HepG2 (cell line): ENCODE measurements around the gene IKZF3. TPM values are rescaled to one million over a fixed set of nuclear protein-coding genes. Genes with fewer than 3 reads are reported as not detected.

ENCODE experiments used
- ARNT2 ChIP-seq: sonication (generic); formaldehyde crosslinking; IDR thresholded peaks from 2 replicates; pipeline ENCODE4 v1.8.0; 2022; ENCODE audit warnings: mild to moderate bottlenecking, low read depth, missing genetic modification reagents, moderate library complexity
- GATAD1 ChIP-seq: IDR thresholded peaks from 2 replicates; pipeline ENCODE4 v1.6.1; 2016; ENCODE audit warnings: missing genetic modification reagents, missing compliant biosample characterization
- GPN1 ChIP-seq: sonication (generic); formaldehyde crosslinking; IDR thresholded peaks from 2 replicates; pipeline ENCODE4 v1.5.1; 2020; ENCODE audit warnings: missing genetic modification reagents, borderline replicate concordance
- HHEX ChIP-seq: IDR thresholded peaks from 2 replicates; pipeline ENCODE4 v1.6.1; 2016; ENCODE audit warnings: control low read depth
- IKZF1 ChIP-seq: fragments of 450-650 bp; IDR thresholded peaks from 2 replicates; pipeline ENCODE4 v1.7.1; 2016
- MIER2 ChIP-seq: IDR thresholded peaks from 2 replicates; pipeline ENCODE4 v1.6.1; 2016; ENCODE audit warnings: missing biosample characterization, missing genetic modification reagents
- MTF2 ChIP-seq: sonication (generic); formaldehyde crosslinking; IDR thresholded peaks from 2 replicates; pipeline ENCODE4 v1.5.0; 2020; ENCODE audit warnings: missing genetic modification reagents, borderline replicate concordance
- NFE2 ChIP-seq: sonication (generic); formaldehyde crosslinking; IDR thresholded peaks from 2 replicates; pipeline ENCODE4 v1.4.0; 2020; ENCODE audit warnings: missing genetic modification reagents
- ZC3H13 ChIP-seq: sonication (generic); formaldehyde crosslinking; IDR thresholded peaks from 2 replicates; pipeline ENCODE4 v1.8.1; 2023; ENCODE audit warnings: mild to moderate bottlenecking, missing genetic modification reagents, moderate library complexity
- ZNF331 ChIP-seq: sonication (generic); formaldehyde crosslinking; IDR thresholded peaks from 2 replicates; pipeline ENCODE4 v1.4.0; 2020; ENCODE audit warnings: missing genetic modification reagents
- ZNF446 ChIP-seq: sonication (generic); formaldehyde crosslinking; IDR thresholded peaks from 2 replicates; pipeline ENCODE4 v1.5.0; 2020; ENCODE audit warnings: mild to moderate bottlenecking, missing genetic modification reagents
- ZNF550 ChIP-seq: sonication (generic); formaldehyde crosslinking; IDR thresholded peaks from 2 replicates; pipeline ENCODE4 v1.4.0; 2020; ENCODE audit warnings: mild to moderate bottlenecking, missing genetic modification reagents, borderline replicate concordance
- ZNF552 ChIP-seq: sonication (generic); formaldehyde crosslinking; IDR thresholded peaks from 2 replicates; pipeline ENCODE4 v1.9.0; 2022; ENCODE audit warnings: missing genetic modification reagents, mild to moderate bottlenecking, borderline replicate concordance
- ZNF652 ChIP-seq: IDR thresholded peaks from 2 replicates; pipeline ENCODE4 v1.6.1; 2016; ENCODE audit warnings: low read depth, borderline replicate concordance
- polyA plus RNA-seq, 8 experiments: library from polyadenylated mRNA; depleted of rRNA in 3 of 8; stranded (reverse) in 7 of 8; unstranded in 1 of 8; fragments of >200 nt; fragmentation: Illumina TruSeq in 4 of 8; extraction: Trizol in 4 of 8; gene quantifications; 2 replicates each; pipeline versions ENCODE4 v1.2.1 to v1.2.3, GENCODE V29; 2011 to 2016; ENCODE audit warnings: low read depth in 4 of 8, missing spikeins in 1 of 8, mixed read lengths in 1 of 8; ENCODE audit not compliant: insufficient read depth in 1 of 8
- total RNA-seq, 5 experiments: library from RNA; depleted of rRNA; stranded (reverse); fragments of >200 nt; fragmentation: Illumina TruSeq; extraction: Trizol; gene quantifications; 2 replicates each; pipeline ENCODE4 v1.2.3, GENCODE V29; 2016; ENCODE audit warnings: low read depth in 1 of 5
- TF ChIP-seq, protein P1 (sequence below): sonication (generic); formaldehyde crosslinking; IDR thresholded peaks from 2 replicates; pipeline ENCODE4 v1.5.0; 2020; ENCODE audit warnings: missing genetic modification reagents
- TF ChIP-seq, protein P2 (sequence below): sonication (generic); formaldehyde crosslinking; conservative IDR thresholded peaks from 2 replicates; pipeline ENCODE4 v1.4.0; 2020; ENCODE audit warnings: missing genetic modification reagents
- TF ChIP-seq, protein P3 (sequence below): sonication (generic); formaldehyde crosslinking; IDR thresholded peaks from 2 replicates; pipeline ENCODE4 v1.5.1; 2020; ENCODE audit warnings: mild to moderate bottlenecking, moderate library complexity, missing genetic modification reagents
- TF ChIP-seq, protein P4 (sequence below): IDR thresholded peaks from 2 replicates; pipeline ENCODE4 v1.6.1; 2012; ENCODE audit warnings: low read length, improper control_type of control experiment

IKZF3 gene
- total and polyA plus RNA-seq, 2 of the 13 experiments (the other 11 are each of a cell fraction or from before 2014, with no cell fraction given) = not detected

DNA sequence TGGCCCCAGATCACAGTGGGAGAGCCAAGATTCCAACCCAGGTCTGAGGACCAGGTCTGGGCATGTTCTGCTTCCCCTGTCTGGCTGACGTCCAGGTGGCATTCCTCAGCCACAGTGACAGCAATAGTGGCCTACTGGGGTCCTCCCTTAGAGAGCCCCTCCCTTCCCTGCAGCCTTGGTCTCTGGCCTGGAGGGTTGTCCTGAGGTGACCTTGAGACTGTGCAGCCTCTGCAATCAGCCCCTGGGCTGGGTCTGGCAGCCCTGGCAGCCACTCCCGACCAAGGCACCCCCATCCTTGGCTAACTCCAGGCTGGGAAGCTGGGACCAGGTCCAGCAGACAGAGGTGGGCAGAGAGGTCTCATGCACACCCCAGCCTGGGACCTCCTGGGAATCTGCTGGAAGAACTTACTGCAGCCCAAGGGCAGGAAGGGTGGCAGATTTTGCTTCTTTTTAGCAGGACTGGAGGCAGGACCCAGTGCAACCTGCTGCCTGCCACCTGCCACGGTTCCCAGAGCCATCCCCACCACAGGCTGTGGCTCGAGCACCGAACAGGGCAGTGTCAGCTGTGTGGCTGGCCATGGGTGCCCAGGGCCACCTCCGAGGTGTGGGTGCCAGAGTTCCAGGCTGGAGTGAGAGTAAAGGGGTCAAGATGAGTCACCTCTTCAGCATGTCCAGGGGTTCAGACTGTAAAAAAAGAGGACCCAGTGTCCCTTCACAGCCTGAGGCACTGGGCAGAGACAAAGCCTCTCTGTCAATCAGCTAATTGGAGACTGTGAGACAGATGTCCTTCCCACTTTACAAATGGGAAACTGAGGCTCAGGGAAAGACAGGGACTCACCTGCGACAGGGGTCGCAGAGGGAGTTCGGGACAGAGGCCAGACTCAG is 113.7 kb downstream of the IKZF3 start (continued):
- TF ChIP-seq, protein P1, sequence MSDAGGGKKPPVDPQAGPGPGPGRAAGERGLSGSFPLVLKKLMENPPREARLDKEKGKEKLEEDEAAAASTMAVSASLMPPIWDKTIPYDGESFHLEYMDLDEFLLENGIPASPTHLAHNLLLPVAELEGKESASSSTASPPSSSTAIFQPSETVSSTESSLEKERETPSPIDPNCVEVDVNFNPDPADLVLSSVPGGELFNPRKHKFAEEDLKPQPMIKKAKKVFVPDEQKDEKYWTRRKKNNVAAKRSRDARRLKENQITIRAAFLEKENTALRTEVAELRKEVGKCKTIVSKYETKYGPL (CRISPR knock-in tag) = no peak
- TF ChIP-seq IKZF1 = no peak
- no peak; the same call in 1 of the 2 replicates for TF ChIP-seq GATAD1 (CRISPR knock-in tag)
- TF ChIP-seq, protein P2, sequence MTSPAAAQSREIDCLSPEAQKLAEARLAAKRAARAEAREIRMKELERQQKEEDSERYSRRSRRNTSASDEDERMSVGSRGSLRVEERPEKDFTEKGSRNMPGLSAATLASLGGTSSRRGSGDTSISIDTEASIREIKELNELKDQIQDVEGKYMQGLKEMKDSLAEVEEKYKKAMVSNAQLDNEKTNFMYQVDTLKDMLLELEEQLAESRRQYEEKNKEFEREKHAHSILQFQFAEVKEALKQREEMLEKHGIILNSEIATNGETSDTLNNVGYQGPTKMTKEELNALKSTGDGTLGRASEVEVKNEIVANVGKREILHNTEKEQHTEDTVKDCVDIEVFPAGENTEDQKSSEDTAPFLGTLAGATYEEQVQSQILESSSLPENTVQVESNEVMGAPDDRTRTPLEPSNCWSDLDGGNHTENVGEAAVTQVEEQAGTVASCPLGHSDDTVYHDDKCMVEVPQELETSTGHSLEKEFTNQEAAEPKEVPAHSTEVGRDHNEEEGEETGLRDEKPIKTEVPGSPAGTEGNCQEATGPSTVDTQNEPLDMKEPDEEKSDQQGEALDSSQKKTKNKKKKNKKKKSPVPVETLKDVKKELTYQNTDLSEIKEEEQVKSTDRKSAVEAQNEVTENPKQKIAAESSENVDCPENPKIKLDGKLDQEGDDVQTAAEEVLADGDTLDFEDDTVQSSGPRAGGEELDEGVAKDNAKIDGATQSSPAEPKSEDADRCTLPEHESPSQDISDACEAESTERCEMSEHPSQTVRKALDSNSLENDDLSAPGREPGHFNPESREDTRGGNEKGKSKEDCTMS (CRISPR knock-in tag) = no peak
- TF ChIP-seq ZNF652 (CRISPR knock-in tag) = no peak
- no peak for TF ChIP-seq HHEX (CRISPR knock-in tag)
- TF ChIP-seq MIER2 = no peak
- TF ChIP-seq GPN1 (CRISPR knock-in tag) = no peak
- no peak for TF ChIP-seq NFE2 (CRISPR knock-in tag)
- TF ChIP-seq ZNF550 (CRISPR knock-in tag) = no peak
- TF ChIP-seq ARNT2 = no peak; the same call in 1 of the 2 replicates
- TF ChIP-seq ZNF331 (CRISPR knock-in tag) = 0 out of 2 replicates have a peak, but pooled peaks have one; percentile 32
- no peak for TF ChIP-seq MTF2
- TF ChIP-seq ZNF552 (CRISPR knock-in tag) = peak; percentile 68; the same call in 1 of the 2 replicates
- TF ChIP-seq ZNF446 (CRISPR knock-in tag) = no peak
- no peak for TF ChIP-seq ZC3H13 (CRISPR knock-in tag)
- TF ChIP-seq, protein P3, sequence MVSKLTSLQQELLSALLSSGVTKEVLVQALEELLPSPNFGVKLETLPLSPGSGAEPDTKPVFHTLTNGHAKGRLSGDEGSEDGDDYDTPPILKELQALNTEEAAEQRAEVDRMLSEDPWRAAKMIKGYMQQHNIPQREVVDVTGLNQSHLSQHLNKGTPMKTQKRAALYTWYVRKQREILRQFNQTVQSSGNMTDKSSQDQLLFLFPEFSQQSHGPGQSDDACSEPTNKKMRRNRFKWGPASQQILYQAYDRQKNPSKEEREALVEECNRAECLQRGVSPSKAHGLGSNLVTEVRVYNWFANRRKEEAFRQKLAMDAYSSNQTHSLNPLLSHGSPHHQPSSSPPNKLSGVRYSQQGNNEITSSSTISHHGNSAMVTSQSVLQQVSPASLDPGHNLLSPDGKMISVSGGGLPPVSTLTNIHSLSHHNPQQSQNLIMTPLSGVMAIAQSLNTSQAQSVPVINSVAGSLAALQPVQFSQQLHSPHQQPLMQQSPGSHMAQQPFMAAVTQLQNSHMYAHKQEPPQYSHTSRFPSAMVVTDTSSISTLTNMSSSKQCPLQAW (CRISPR knock-in tag) = peak; percentile 94
- TF ChIP-seq, protein P4, sequence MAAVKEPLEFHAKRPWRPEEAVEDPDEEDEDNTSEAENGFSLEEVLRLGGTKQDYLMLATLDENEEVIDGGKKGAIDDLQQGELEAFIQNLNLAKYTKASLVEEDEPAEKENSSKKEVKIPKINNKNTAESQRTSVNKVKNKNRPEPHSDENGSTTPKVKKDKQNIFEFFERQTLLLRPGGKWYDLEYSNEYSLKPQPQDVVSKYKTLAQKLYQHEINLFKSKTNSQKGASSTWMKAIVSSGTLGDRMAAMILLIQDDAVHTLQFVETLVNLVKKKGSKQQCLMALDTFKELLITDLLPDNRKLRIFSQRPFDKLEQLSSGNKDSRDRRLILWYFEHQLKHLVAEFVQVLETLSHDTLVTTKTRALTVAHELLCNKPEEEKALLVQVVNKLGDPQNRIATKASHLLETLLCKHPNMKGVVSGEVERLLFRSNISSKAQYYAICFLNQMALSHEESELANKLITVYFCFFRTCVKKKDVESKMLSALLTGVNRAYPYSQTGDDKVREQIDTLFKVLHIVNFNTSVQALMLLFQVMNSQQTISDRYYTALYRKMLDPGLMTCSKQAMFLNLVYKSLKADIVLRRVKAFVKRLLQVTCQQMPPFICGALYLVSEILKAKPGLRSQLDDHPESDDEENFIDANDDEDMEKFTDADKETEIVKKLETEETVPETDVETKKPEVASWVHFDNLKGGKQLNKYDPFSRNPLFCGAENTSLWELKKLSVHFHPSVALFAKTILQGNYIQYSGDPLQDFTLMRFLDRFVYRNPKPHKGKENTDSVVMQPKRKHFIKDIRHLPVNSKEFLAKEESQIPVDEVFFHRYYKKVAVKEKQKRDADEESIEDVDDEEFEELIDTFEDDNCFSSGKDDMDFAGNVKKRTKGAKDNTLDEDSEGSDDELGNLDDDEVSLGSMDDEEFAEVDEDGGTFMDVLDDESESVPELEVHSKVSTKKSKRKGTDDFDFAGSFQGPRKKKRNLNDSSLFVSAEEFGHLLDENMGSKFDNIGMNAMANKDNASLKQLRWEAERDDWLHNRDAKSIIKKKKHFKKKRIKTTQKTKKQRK = no peak
